Smooth muscle cell of bladder (primary cell): ENCODE measurements around the gene RNF13. TPM values are rescaled to one million over a fixed set of nuclear protein-coding genes. Genes with fewer than 3 reads are reported as not detected.

ENCODE experiments used
- total RNA-seq: library from RNA; depleted of rRNA; stranded (reverse); fragments of >200 nt; gene quantifications from 2 replicates; pipeline ENCODE4 v1.2.3, GENCODE V29; 2014

The RNF13 gene
- total RNA-seq, result 64.3 and 66.4 TPM in 2 replicates

GRCh38 chr3:149812606-149813366 is at the start of gene RNF13:
Gene RNF13 (plus strand): TSS chr3:149813215. CDS start chr3:149846027, 32,812 bp downstream.

GRCh38 chr3:149792452-149793270 is 20.4 kb upstream of the RNF13 start, which contains the start of gene ANKUB1:
Gene ANKUB1 (minus strand): TSS chr3:149792554. CDS start chr3:149792366, 188 bp downstream.

GRCh38 chr3:149970716-149971402 is 157.8 kb downstream of the RNF13 start, which contains the start of gene PFN2:
Gene PFN2 (minus strand): TSS chr3:149970895. CDS start chr3:149970856, 39 bp downstream.

Other genes with a start within 250 kb of the RNF13 start
- 21.8 and 22.9 TPM in 2 replicates for gene WWTR1, start 155.2 kb upstream of the RNF13 start, total RNA-seq
- 19.2 and 25.9 TPM in 2 replicates for gene COMMD2, start 60.7 kb upstream of the RNF13 start, total RNA-seq
- gene ANKUB1, start 20.7 kb upstream of the RNF13 start, total RNA-seq, result not detected in 2 replicates
- gene PFN2, start 157.7 kb downstream of the RNF13 start, total RNA-seq, result 170 and 184 TPM in 2 replicates